K562 (cell line): ENCODE measurements around the gene RIPOR2.

Source experiments
- CUX1 ChIP-seq: fragments of 200-800 bp; sonication (Bioruptor generic); IDR thresholded peaks from 2 replicates; pipeline ENCODE4 v1.6.1; 2016; ENCODE audit warnings: missing genetic modification characterization, missing compliant biosample characterization
- TF ChIP-seq, protein P1 (sequence below), 3 experiments: IDR thresholded peaks in 2 of 3; conservative IDR thresholded peaks in 1 of 3; 2 replicates each; pipeline ENCODE4 v1.5.1; 2011 to 2012; ENCODE audit warnings: low read length in 3 of 3, mild to moderate bottlenecking in 3 of 3, control low read depth in 2 of 3, improper control_type of control experiment in 1 of 3, inconsistent platforms in 1 of 3, low read depth in 1 of 3, mixed read lengths in 1 of 3, moderate library complexity in 1 of 3; ENCODE audit not compliant: insufficient read depth in 2 of 3

DNA sequence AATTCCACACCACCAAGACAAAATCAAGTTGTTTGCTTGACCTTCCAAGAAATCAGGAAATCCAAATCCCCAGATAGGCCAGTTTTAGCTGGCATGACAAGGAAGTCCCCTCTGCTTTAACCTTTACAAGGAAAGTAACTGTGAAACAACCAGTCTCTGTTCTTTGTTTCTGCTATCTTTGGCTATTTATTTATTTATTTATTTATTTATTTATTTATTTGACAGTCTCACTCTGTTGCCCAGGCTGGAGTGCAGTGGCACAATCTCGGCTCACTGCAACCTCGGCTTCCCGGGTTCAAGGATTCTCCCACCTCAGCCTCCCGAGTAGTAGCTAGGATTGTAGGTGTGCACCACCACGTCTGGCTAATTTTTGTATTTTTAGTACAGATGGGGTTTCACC lies 175.6 kb downstream of the RIPOR2 start:
- TF ChIP-seq, protein P1, sequence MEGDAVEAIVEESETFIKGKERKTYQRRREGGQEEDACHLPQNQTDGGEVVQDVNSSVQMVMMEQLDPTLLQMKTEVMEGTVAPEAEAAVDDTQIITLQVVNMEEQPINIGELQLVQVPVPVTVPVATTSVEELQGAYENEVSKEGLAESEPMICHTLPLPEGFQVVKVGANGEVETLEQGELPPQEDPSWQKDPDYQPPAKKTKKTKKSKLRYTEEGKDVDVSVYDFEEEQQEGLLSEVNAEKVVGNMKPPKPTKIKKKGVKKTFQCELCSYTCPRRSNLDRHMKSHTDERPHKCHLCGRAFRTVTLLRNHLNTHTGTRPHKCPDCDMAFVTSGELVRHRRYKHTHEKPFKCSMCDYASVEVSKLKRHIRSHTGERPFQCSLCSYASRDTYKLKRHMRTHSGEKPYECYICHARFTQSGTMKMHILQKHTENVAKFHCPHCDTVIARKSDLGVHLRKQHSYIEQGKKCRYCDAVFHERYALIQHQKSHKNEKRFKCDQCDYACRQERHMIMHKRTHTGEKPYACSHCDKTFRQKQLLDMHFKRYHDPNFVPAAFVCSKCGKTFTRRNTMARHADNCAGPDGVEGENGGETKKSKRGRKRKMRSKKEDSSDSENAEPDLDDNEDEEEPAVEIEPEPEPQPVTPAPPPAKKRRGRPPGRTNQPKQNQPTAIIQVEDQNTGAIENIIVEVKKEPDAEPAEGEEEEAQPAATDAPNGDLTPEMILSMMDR (IDR thresholded peaks at IDR 0.05 in 2 of 3, conservative IDR thresholded peaks at IDR 0.05 in 1 of 3; ENCODE audit: insufficient read depth in 2 of 3, low read depth in 1 of 3, low read length in 3 of 3): no peak
- TF ChIP-seq CUX1 (CRISPR knock-in tag): no peak
